ENCODE data around the gene C10orf67. TPM values are rescaled to one million over a fixed set of nuclear protein-coding genes. Genes with fewer than 3 reads are reported as not detected.
"Not testable (repeated sequence)": the region's sequence is repeated elsewhere in the genome, so short reads cannot be mapped to it uniquely, and the experiment has no call there.

C10orf67 gene
- total RNA-seq, 1 donor from 2014 or later: 0.17 TPM

- Mint-ChIP-seq H3K36me3 (no peaks in the 10 kb centered on the region), H3K27me3 (no peaks in the 10 kb centered on the region), H3K27ac (no peak overlapping the region), H3K4me3 (no peak overlapping the region), H3K9me3 (no peaks in the 10 kb centered on the region), H3K4me1 (ENCODE audit: unreplicated experiment) (peaks cover 17% of the 10 kb centered on the region)
- no peak for TF ChIP-seq CTCF (conservative IDR thresholded peaks at IDR 0.05)
- DNase-seq (ENCODE audit: extremely low spot score, unreplicated experiment): no peak
Measured at GRCh38 chr10:23367896-23368595, 23.4 kb upstream of the C10orf67 start.

- not testable (repeated sequence) for H3K4me3 Mint-ChIP-seq; H3K27ac Mint-ChIP-seq; H3K9me3 Mint-ChIP-seq; H3K36me3 Mint-ChIP-seq; DNase-seq (ENCODE audit: extremely low spot score, unreplicated experiment); H3K27me3 Mint-ChIP-seq
- peaks cover 17% of the 10 kb centered on the region for H3K4me1 Mint-ChIP-seq (ENCODE audit: unreplicated experiment)
Measured at GRCh38 chr10:23365417-23366030, 20.9 kb upstream of the C10orf67 start.

- Mint-ChIP-seq H3K27me3 (no peaks in the 10 kb centered on the region), H3K4me3 (no peak overlapping the region), H3K4me1 (ENCODE audit: unreplicated experiment) (peaks cover 11% of the 10 kb centered on the region), H3K27ac (no peak overlapping the region), H3K9me3 (no peaks in the 10 kb centered on the region), H3K36me3 (no peaks in the 10 kb centered on the region)
- DNase-seq (ENCODE audit: extremely low spot score, unreplicated experiment): no peak
- TF ChIP-seq CTCF (conservative IDR thresholded peaks at IDR 0.05): no peak
Measured at GRCh38 chr10:23364378-23364777, 19.8 kb upstream of the C10orf67 start.

- DNase-seq (ENCODE audit: extremely low spot score, unreplicated experiment): no peak
- Mint-ChIP-seq H3K4me3 (no peak overlapping the region), H3K36me3 (no peaks in the 10 kb centered on the region), H3K4me1 (ENCODE audit: unreplicated experiment) (peaks cover 5% of the 10 kb centered on the region), H3K27me3 (no peaks in the 10 kb centered on the region), H3K9me3 (no peaks in the 10 kb centered on the region), H3K27ac (no peak overlapping the region)
- no peak for TF ChIP-seq CTCF (conservative IDR thresholded peaks at IDR 0.05)
Measured at GRCh38 chr10:23363793-23364135, 19.2 kb upstream of the C10orf67 start.

GRCh38 chr10:23362879-23363792, 18.5 kb upstream of the C10orf67 start:
- Mint-ChIP-seq H3K27ac (no peak overlapping the region), H3K36me3 (no peaks in the 10 kb centered on the region), H3K9me3 (no peaks in the 10 kb centered on the region), H3K4me1 (ENCODE audit: unreplicated experiment) (peaks cover under 1% of the 10 kb centered on the region), H3K4me3 (no peak overlapping the region), H3K27me3 (no peaks in the 10 kb centered on the region)
- DNase-seq (ENCODE audit: extremely low spot score, unreplicated experiment): no peak
- TF ChIP-seq CTCF (conservative IDR thresholded peaks at IDR 0.05): no peak
